OCI-LY1 (cell line): Measurements from ENCODE around the gene PYGL.
"Not testable (repeated sequence)": the region's sequence is repeated elsewhere in the genome, so short reads cannot be mapped to it uniquely, and the experiment has no call there.

Source experiments
- H2AFZ ChIP-seq: fragments of 200-600 bp; sonication (generic), shearing (Covaris generic); 2 replicates; pipeline ENCODE4 v1.6.0; 2014; ENCODE audit warnings: antibody characterized with exemption, mild to moderate bottlenecking, low read length
- H3F3A ChIP-seq: fragments of 200-600 bp; sonication (generic), shearing (Covaris generic); 2 replicates; pipeline ENCODE4 v1.6.0; 2014; ENCODE audit warnings: mild to moderate bottlenecking, antibody characterized with exemption, low read length, moderate library complexity; ENCODE audit not compliant: insufficient read depth
- H3K27ac ChIP-seq: fragments of 200-600 bp; sonication (generic); 2 replicates; pipeline ENCODE4 v1.5.1; 2014; ENCODE audit warnings: low read length, mixed run types, mild to moderate bottlenecking, low read depth; ENCODE audit not compliant: poor library complexity, severe bottlenecking
- H3K27me3 ChIP-seq: fragments of 200-600 bp; sonication (generic); 2 replicates; pipeline ENCODE4 v1.6.0; 2014; ENCODE audit warnings: antibody characterized with exemption, mild to moderate bottlenecking, low read length, moderate library complexity; ENCODE audit not compliant: insufficient read depth
- H3K36me3 ChIP-seq: fragments of 200-600 bp; sonication (generic); 2 replicates; pipeline ENCODE4 v1.6.1; 2014; ENCODE audit warnings: mild to moderate bottlenecking, antibody characterized with exemption, low read length, moderate library complexity, mixed read lengths; ENCODE audit not compliant: insufficient read depth
- H3K4me1 ChIP-seq: fragments of 200-600 bp; sonication (generic); 2 replicates; pipeline ENCODE4 v1.5.1; 2014; ENCODE audit warnings: mild to moderate bottlenecking, low read length, moderate library complexity; ENCODE audit not compliant: insufficient read depth, severe bottlenecking
- H3K4me2 ChIP-seq: fragments of 200-600 bp; sonication (generic), shearing (Covaris generic); 2 replicates; pipeline ENCODE4 v1.6.1; 2014; ENCODE audit warnings: low read length
- H3K4me3 ChIP-seq: fragments of 200-600 bp; sonication (generic); 2 replicates; pipeline ENCODE4 v1.5.1; 2014; ENCODE audit warnings: low read length, low read depth, mild to moderate bottlenecking, mixed read lengths; ENCODE audit not compliant: poor library complexity, severe bottlenecking
- H3K79me2 ChIP-seq: fragments of 200-600 bp; shearing (Covaris generic); 2 replicates; pipeline ENCODE4 v1.6.1; 2016; ENCODE audit warnings: mixed run types, low read length, mixed read lengths; ENCODE audit not compliant: insufficient read depth
- H3K9ac ChIP-seq: fragments of 200-600 bp; sonication (generic), shearing (Covaris generic); 2 replicates; pipeline ENCODE4 v1.6.1; 2014; ENCODE audit warnings: mild to moderate bottlenecking, low read length, mixed read lengths
- H3K9me2 ChIP-seq: fragments of 200-600 bp; sonication (generic), shearing (Covaris generic); 2 replicates; pipeline ENCODE4 v1.6.1; 2014; ENCODE audit warnings: low read depth, mild to moderate bottlenecking, low read length, mixed read lengths
- H3K9me3 ChIP-seq: fragments of 200-600 bp; shearing (Covaris generic); 2 replicates; pipeline ENCODE4 v1.6.1; 2014; ENCODE audit warnings: low read length, mixed read lengths
- H4K20me1 ChIP-seq: fragments of 200-600 bp; sonication (generic), shearing (Covaris generic); 2 replicates; pipeline ENCODE4 v1.6.0; 2016; ENCODE audit warnings: mild to moderate bottlenecking, low read length; ENCODE audit not compliant: insufficient read depth
- EZH2 ChIP-seq: fragments of 200-600 bp; sonication (generic), shearing (Covaris generic); IDR thresholded peaks from 2 replicates; pipeline ENCODE4 v1.8.0; 2017; ENCODE audit warnings: borderline replicate concordance, mixed run types, mild to moderate bottlenecking, antibody characterized with exemption, low read length, moderate library complexity, mixed read lengths
- TF ChIP-seq, protein P1 (sequence below): fragments of 200-600 bp; sonication (generic), shearing (Covaris generic); IDR thresholded peaks from 2 replicates; pipeline ENCODE4 v1.5.1; 2017; ENCODE audit warnings: mild to moderate bottlenecking, antibody characterized with exemption, low read length, moderate library complexity, mixed read lengths

The PYGL gene

DNA sequence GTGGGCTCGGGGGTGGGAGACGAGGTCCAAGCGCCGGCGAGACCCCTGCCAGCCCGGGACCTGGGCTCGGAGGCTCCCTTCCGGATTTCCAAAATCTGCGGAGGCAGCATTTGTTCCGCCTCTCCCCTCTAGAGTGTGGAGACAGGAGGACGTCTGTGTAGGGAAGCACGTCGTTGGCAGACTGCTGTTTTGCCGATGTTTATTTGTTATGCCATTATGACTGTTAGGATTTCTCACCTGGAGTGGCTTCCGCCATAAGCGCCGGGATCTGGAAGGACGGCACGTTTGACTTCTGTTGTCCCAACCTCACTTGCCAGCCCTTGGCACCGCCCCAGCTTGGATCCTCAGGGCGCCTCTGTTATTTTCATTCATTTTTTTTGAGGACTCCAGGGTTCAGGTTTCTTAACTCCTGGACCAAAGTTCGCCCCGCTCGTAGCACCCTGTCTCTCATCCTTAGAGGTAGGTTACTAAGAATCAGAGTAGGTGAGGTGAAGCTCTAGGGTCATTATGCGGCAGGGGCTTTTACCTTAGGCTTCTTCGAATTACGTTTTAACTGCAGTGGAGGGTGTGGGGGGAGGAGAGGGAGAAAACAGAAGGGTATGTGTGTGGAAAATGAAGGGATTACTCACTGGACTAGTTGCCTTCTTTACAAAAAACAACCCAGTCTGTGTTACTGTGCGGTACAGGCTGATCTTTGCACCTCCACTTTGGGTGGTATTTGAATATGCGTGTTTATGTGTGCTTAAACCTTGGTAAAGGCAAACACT is 547 bp upstream of the PYGL start:
- Histone ChIP-seq H4K20me1 (no peaks in the 10 kb centered on the region), H3K79me2 (no peaks in the 10 kb centered on the region), H2AFZ (0 out of 2 replicates have a peak overlapping the region, but pooled peaks have one; percentile 47), H3K9ac (peak overlapping the region; percentile 71), H3K9me2 (no peaks in the 10 kb centered on the region), H3K27ac (no peak overlapping the region), H3K9me3 (no peaks in the 10 kb centered on the region), H3K4me3 (peak overlapping the region; percentile 75), H3F3A (no peaks in the 10 kb centered on the region), H3K4me1 (peaks cover 5% of the 10 kb centered on the region), H3K4me2 (peak overlapping the region; percentile 68), H3K27me3 (no peaks in the 10 kb centered on the region), H3K36me3 (no peaks in the 10 kb centered on the region)
- TF ChIP-seq, protein P1, sequence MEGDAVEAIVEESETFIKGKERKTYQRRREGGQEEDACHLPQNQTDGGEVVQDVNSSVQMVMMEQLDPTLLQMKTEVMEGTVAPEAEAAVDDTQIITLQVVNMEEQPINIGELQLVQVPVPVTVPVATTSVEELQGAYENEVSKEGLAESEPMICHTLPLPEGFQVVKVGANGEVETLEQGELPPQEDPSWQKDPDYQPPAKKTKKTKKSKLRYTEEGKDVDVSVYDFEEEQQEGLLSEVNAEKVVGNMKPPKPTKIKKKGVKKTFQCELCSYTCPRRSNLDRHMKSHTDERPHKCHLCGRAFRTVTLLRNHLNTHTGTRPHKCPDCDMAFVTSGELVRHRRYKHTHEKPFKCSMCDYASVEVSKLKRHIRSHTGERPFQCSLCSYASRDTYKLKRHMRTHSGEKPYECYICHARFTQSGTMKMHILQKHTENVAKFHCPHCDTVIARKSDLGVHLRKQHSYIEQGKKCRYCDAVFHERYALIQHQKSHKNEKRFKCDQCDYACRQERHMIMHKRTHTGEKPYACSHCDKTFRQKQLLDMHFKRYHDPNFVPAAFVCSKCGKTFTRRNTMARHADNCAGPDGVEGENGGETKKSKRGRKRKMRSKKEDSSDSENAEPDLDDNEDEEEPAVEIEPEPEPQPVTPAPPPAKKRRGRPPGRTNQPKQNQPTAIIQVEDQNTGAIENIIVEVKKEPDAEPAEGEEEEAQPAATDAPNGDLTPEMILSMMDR: no peak
- no peak for TF ChIP-seq EZH2

DNA sequence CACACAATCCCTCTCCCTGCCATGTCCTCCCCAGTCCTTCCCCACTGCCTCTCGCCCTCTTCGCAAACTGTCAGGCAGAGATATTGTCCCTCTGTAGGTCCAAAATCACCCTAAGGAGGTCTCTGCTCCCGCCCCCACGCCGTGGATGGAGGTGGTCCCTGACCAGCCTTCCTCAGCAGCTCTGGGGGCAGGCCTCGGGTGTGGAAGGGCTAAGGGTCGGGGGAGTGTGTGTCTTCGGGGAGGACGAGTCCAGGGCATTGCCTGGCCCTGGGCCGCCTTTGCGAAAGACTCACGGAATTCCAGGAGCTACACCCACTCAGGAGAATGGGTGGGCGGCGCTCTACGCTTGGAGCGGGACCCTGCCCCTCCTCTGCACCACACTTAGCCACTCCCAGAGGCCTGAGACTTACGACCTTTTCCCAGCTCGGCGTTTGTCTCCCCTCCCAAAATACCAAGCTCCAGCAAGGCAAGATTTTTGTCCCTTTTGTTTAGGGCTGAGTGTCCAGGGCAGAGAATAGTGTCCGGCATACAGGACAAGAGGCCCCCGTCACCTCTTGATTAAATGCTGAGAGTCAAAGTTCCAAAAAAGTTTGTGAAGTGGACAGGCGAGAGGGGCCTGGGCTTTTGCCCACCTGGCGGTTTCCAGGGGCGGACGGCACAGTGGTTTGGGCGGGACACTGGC is 881 bp downstream of the PYGL start:
- H3K79me2 ChIP-seq: no peaks in the 10 kb centered on the region
- H3K4me3 ChIP-seq: peak overlapping the region; percentile 75
- TF ChIP-seq, protein P1: no peak
- no peak for TF ChIP-seq EZH2
- peaks cover 5% of the 10 kb centered on the region for H3K4me1 ChIP-seq
- H3K27ac ChIP-seq: no peak overlapping the region
- H4K20me1 ChIP-seq: no peaks in the 10 kb centered on the region
- no peaks in the 10 kb centered on the region for H3F3A ChIP-seq
- peak overlapping the region; percentile 71 for H3K9ac ChIP-seq
- no peaks in the 10 kb centered on the region for H3K9me2 ChIP-seq
- H3K9me3 ChIP-seq: no peaks in the 10 kb centered on the region
- H3K4me2 ChIP-seq: peak overlapping the region; percentile 68
- H3K27me3 ChIP-seq: no peaks in the 10 kb centered on the region
- no peak overlapping the region for H2AFZ ChIP-seq
- no peaks in the 10 kb centered on the region for H3K36me3 ChIP-seq

DNA sequence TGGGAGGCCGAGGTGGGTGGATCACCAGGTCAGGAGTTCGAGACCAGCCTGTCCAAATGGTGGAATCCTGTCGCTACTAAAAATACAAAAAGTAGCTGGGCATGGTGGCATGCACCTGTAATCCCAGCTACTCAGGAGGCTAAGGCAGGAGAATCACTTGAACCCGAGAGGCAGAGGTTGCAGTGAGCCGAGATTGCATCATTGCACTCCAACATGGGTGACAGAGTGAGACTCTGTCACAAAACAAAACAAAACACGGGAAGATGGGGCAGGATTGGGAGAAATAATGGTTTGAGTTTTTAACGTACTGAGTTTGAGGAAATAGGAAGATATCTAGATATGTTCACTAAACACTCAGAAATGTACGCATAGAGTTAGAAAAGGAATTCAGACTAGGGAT is 2.6 kb downstream of the PYGL start:
- not testable (repeated sequence) for H3K9me2 ChIP-seq, H3K9me3 ChIP-seq, H3K27ac ChIP-seq, H3F3A ChIP-seq, H3K79me2 ChIP-seq, H3K9ac ChIP-seq, H4K20me1 ChIP-seq, H3K36me3 ChIP-seq, H3K4me3 ChIP-seq, H2AFZ ChIP-seq, H3K4me2 ChIP-seq, H3K27me3 ChIP-seq
- peaks cover 18% of the 10 kb centered on the region for H3K4me1 ChIP-seq
